Measurements from ENCODE around the gene RAB40B.

DNA sequence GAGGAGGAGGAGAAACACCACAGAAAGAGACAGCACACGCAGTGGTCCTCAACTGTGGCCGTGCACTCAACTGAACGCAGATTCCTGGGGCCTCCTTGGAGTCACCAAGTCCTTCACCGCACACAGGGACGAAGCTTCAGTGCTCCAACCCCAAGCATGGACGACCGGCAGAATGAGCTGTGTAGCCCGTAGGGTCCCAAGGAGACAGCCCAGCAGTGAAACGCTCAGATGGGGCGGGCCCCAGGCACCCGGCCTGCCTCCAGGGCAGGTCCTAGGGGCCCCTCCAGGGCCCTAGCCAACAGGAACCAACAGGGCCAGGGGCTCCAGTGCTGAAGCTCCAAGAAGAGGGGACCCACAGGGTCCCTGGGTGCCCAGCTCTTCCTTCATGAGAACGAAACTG lies 13.2 kb downstream of the RAB40B start:
- TF ChIP-seq, protein P1, sequence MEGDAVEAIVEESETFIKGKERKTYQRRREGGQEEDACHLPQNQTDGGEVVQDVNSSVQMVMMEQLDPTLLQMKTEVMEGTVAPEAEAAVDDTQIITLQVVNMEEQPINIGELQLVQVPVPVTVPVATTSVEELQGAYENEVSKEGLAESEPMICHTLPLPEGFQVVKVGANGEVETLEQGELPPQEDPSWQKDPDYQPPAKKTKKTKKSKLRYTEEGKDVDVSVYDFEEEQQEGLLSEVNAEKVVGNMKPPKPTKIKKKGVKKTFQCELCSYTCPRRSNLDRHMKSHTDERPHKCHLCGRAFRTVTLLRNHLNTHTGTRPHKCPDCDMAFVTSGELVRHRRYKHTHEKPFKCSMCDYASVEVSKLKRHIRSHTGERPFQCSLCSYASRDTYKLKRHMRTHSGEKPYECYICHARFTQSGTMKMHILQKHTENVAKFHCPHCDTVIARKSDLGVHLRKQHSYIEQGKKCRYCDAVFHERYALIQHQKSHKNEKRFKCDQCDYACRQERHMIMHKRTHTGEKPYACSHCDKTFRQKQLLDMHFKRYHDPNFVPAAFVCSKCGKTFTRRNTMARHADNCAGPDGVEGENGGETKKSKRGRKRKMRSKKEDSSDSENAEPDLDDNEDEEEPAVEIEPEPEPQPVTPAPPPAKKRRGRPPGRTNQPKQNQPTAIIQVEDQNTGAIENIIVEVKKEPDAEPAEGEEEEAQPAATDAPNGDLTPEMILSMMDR (IDR thresholded peaks at IDR 0.05; ENCODE audit: low read depth, low read length): no peak
- TF ChIP-seq EZH2phosphoT487 (IDR thresholded peaks at IDR 0.05; ENCODE audit: low read depth): no peak
